Uterus (tissue), 4 donors: ENCODE results near the gene KIAA0825. TPM values are rescaled to one million over a fixed set of nuclear protein-coding genes. Genes with fewer than 3 reads are reported as not detected.

Experiments
- DNase-seq, 2 donors: peaks; one replicate each; pipeline ENCODE4 v3.0.0-alpha.2; 2019 to 2020
- H3K27ac ChIP-seq, 2 donors: fragments of 200-600 bp; sonication (generic); 1 replicate in 1 of 2; 2 replicates in 1 of 2; pipeline ENCODE4 v1.5.1; 2016 to 2018
- H3K27me3 ChIP-seq, 2 donors: fragments of 200-600 bp; sonication (generic); one replicate each; pipeline ENCODE4 v1.5.1; 2018 to 2019; ENCODE audit warnings: control low read depth in 1 of 2
- H3K36me3 ChIP-seq, 2 donors: fragments of 200-600 bp; sonication (generic); one replicate each; pipeline ENCODE4 v1.5.1; 2019; ENCODE audit warnings: control low read depth in 1 of 2
- H3K4me1 ChIP-seq, 2 donors: fragments of 200-600 bp; sonication (generic); one replicate each; pipeline ENCODE4 v1.5.1; 2018 to 2019; ENCODE audit warnings: control low read depth in 1 of 2
- H3K4me3 ChIP-seq, 2 donors: fragments of 200-600 bp; sonication (generic); 1 replicate in 1 of 2; 2 replicates in 1 of 2; pipeline ENCODE4 v1.5.1; 2018 to 2019; ENCODE audit warnings: mild to moderate bottlenecking in 1 of 2
- H3K9me3 ChIP-seq, 2 donors: fragments of 200-600 bp; sonication (generic); one replicate each; pipeline ENCODE4 v1.5.1; 2019; ENCODE audit warnings: control low read depth in 1 of 2
- CTCF ChIP-seq, 4 experiments: fragments of 200-600 bp in 2 of 4; fragments of 450-650 bp in 2 of 4; sonication (generic) in 2 of 4; IDR thresholded peaks; one replicate each; pipeline ENCODE4 v1.5.1; 2016 to 2019; ENCODE audit warnings: antibody characterized with exemption in 4 of 4, mild to moderate bottlenecking in 2 of 4, moderate library complexity in 1 of 4
- POLR2A ChIP-seq, 2 donors: fragments of 450-650 bp; IDR thresholded peaks; one replicate each; pipeline ENCODE4 v1.6.1; 2016; ENCODE audit warnings: antibody characterized with exemption in 2 of 2, mild to moderate bottlenecking in 1 of 2, moderate library complexity in 1 of 2
- intact Hi-C: fragments of 100-400 bp; cut with DNase I; formaldehyde crosslinking; loops from one replicate; pipeline ENCODE4 v1.15.1; 2023; ENCODE audit warnings: low total_unique reads
- total RNA-seq, 4 donors: library from RNA; depleted of rRNA in 3 of 4; stranded (reverse); fragments of >200 nt in 3 of 4; gene quantifications; one replicate each; pipeline versions ENCODE4 v1.1.0 to v1.2.4, GENCODE V29; 2014 to 2023
- donor health status: DM: yes; HTN: yes; CAD: no.

KIAA0825 gene
- total RNA-seq, 4 donors from 2014 or later, result 1.5 to 34.6 (median 4.5) TPM

GRCh38 chr5:94505327-94506068 is 112.9 kb downstream of the KIAA0825 start:
- Histone ChIP-seq H3K9me3 (no peaks in the 10 kb centered on the region), H3K4me1 (no peaks in the 10 kb centered on the region), H3K27me3 (no peaks in the 10 kb centered on the region), H3K27ac (no peak overlapping the region), H3K36me3 (no peaks in the 10 kb centered on the region), H3K4me3 (no peak overlapping the region)
- TF ChIP-seq POLR2A (IDR thresholded peaks at IDR 0.05) (no peak), CTCF (IDR thresholded peaks at IDR 0.05) (no peak)
- no peak for DNase-seq
- intact Hi-C loops, result no loop called here

- Histone ChIP-seq H3K36me3 (no peaks in the 10 kb centered on the region), H3K27ac (no peak overlapping the region), H3K4me3 (no peak overlapping the region), H3K27me3 (no peaks in the 10 kb centered on the region), H3K4me1 (no peaks in the 10 kb centered on the region), H3K9me3 (no peaks in the 10 kb centered on the region)
- intact Hi-C loops, result no loop called here
- no peak for DNase-seq
- TF ChIP-seq CTCF (IDR thresholded peaks at IDR 0.05) (no peak), POLR2A (IDR thresholded peaks at IDR 0.05) (no peak)
These were observed 114.7 kb downstream of the KIAA0825 start for GRCh38 chr5:94503677-94504076.

GRCh38 chr5:94501365-94501764 is 117.0 kb downstream of the KIAA0825 start:
- Histone ChIP-seq H3K9me3 (no peaks in the 10 kb centered on the region), H3K4me1 (no peaks in the 10 kb centered on the region), H3K27me3 (no peaks in the 10 kb centered on the region), H3K27ac (no peak overlapping the region), H3K36me3 (no peaks in the 10 kb centered on the region), H3K4me3 (no peak overlapping the region)
- TF ChIP-seq CTCF (IDR thresholded peaks at IDR 0.05), result no peak
- TF ChIP-seq POLR2A (IDR thresholded peaks at IDR 0.05), result no peak
- intact Hi-C loops, result no loop called here
- no peak for DNase-seq

- Histone ChIP-seq H3K36me3 (no peaks in the 10 kb centered on the region), H3K27me3 (no peaks in the 10 kb centered on the region), H3K27ac (no peak overlapping the region), H3K4me1 (no peaks in the 10 kb centered on the region), H3K4me3 (no peak overlapping the region), H3K9me3 (no peaks in the 10 kb centered on the region)
- no peak for DNase-seq
- intact Hi-C loops, result no loop called here
- TF ChIP-seq CTCF (IDR thresholded peaks at IDR 0.05) (no peak), POLR2A (IDR thresholded peaks at IDR 0.05) (no peak)
These were observed 118.6 kb downstream of the KIAA0825 start for GRCh38 chr5:94499806-94500205.

- Histone ChIP-seq H3K27me3 (no peaks in the 10 kb centered on the region), H3K4me3 (no peak overlapping the region), H3K9me3 (no peaks in the 10 kb centered on the region), H3K4me1 (no peaks in the 10 kb centered on the region), H3K36me3 (no peaks in the 10 kb centered on the region), H3K27ac (no peak overlapping the region)
- intact Hi-C loops, result no loop called here
- DNase-seq, result no peak
- TF ChIP-seq POLR2A (IDR thresholded peaks at IDR 0.05), result no peak
- TF ChIP-seq CTCF (IDR thresholded peaks at IDR 0.05), result no peak
These were observed 120.2 kb downstream of the KIAA0825 start for GRCh38 chr5:94498199-94498598.
